ENCODE measurements around the gene PTPRN2.

Gene PTPRN2

GRCh38 chr7:157944734-157945291 is 642.8 kb downstream of the PTPRN2 start:
- DNase-seq (ENCODE audit: low read depth), result no peak
- TF ChIP-seq CTCF (conservative IDR thresholded peaks at IDR 0.05; ENCODE audit: low read length), result no peak

GRCh38 chr7:157944051-157944450 is 643.6 kb downstream of the PTPRN2 start:
- no peak for DNase-seq (ENCODE audit: low read depth)
- no peak for TF ChIP-seq CTCF (conservative IDR thresholded peaks at IDR 0.05; ENCODE audit: low read length)
- no peak overlapping the region for H3K4me3 ChIP-seq (ENCODE audit: low read length)

More at GRCh38 chr7:157944734-157945291, 642.8 kb downstream of the PTPRN2 start:
- H3K4me3 ChIP-seq (ENCODE audit: low read length), result no peak overlapping the region

DNA sequence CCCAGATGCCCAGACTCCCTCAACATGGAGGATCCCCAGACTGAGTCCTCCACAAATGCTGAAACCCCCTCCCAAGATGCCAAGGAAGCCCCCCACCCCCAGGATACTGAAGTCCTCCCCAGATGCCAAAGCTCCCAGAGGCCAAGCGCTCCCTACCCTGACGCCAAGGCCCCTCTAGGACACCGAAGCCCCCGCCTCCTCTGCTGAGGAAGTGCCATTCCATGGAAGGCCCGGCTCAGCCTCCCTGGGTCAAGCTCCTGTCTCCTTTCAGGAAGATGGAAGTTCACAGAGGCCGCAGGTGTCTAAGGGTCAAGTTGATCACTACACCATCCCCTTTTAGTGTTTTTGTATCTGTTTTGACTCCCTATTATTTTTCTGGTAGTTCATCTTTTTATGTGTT is 644.1 kb downstream of the PTPRN2 start:
- DNase-seq (ENCODE audit: low read depth), result no peak
- no peak overlapping the region for H3K4me3 ChIP-seq (ENCODE audit: low read length)
- TF ChIP-seq CTCF (conservative IDR thresholded peaks at IDR 0.05; ENCODE audit: low read length), result no peak

GRCh38 chr7:157941210-157941609 is 646.4 kb downstream of the PTPRN2 start:
- H3K4me3 ChIP-seq (ENCODE audit: low read length), result no peak overlapping the region
- no peak for TF ChIP-seq CTCF (conservative IDR thresholded peaks at IDR 0.05; ENCODE audit: low read length)
- DNase-seq (ENCODE audit: low read depth), result no peak

GRCh38 chr7:157940497-157940896 is 647.1 kb downstream of the PTPRN2 start:
- TF ChIP-seq CTCF (conservative IDR thresholded peaks at IDR 0.05; ENCODE audit: low read length), result no peak
- DNase-seq (ENCODE audit: low read depth), result no peak
- no peak overlapping the region for H3K4me3 ChIP-seq (ENCODE audit: low read length)

GRCh38 chr7:157938211-157938610 is 649.4 kb downstream of the PTPRN2 start:
- DNase-seq (ENCODE audit: low read depth), result no peak
- no peak overlapping the region for H3K4me3 ChIP-seq (ENCODE audit: low read length)
- no peak for TF ChIP-seq CTCF (conservative IDR thresholded peaks at IDR 0.05; ENCODE audit: low read length)

DNA sequence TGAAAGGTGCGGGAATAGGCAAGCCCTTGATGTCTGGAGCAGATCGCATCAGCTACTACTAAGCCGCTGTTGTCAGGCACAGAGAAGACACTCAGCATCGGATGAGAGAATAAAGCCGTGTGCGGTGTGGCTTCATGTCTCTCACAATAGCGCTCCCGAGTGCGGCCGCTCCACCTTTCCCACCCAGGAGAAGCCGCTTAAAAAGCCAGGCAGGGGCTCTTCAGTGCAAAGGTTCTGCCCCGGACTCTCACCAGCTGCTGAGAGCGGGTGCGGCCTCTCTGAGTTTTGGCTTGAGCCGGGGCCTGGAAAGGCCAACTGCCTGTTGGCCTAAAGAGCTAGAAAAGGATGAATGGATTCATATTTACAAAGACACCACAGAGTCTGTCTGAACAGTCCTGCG is 650.2 kb downstream of the PTPRN2 start:
- H3K4me3 ChIP-seq (ENCODE audit: low read length), result no peak overlapping the region
- no peak for DNase-seq (ENCODE audit: low read depth)
- TF ChIP-seq CTCF (conservative IDR thresholded peaks at IDR 0.05; ENCODE audit: low read length), result no peak

Data from AG10803 (cell line).